Fibroblast of lung (primary cell): ENCODE measurements around the gene RPS6KB1.

ENCODE experiments used
- CTCF ChIP-seq, 2 donors: IDR thresholded peaks in 1 of 2; conservative IDR thresholded peaks in 1 of 2; 1 replicate in 1 of 2; 2 replicates in 1 of 2; pipeline ENCODE4 v1.5.1; 2011 to 2012; ENCODE audit warnings: low read length in 2 of 2, control low read depth in 1 of 2, inconsistent platforms in 1 of 2, low read depth in 1 of 2, mild to moderate bottlenecking in 1 of 2
- EZH2 ChIP-seq: IDR thresholded peaks from 2 replicates; pipeline ENCODE4 v1.5.1; 2012; ENCODE audit warnings: low read length, control low read depth, mild to moderate bottlenecking; ENCODE audit errors: missing control alignments

- TF ChIP-seq CTCF (conservative IDR thresholded peaks at IDR 0.05 in 1 of 2, IDR thresholded peaks at IDR 0.05 in 1 of 2; ENCODE audit: low read depth in 1 of 2, low read length in 2 of 2) (no peak), EZH2 (no peak)
Observed at GRCh38 chr17:59844884-59845594, 47.9 kb upstream of the RPS6KB1 start.
